Activated naive CD4-positive, alpha-beta T cell treated with anti-CD3 and anti-CD28 coated beads, Interleukin-2, amount 50 U/mL, for 16 hours (primary cell): ENCODE results near the gene C2CD4C.
"Not testable (repeated sequence)": the region's sequence is repeated elsewhere in the genome, so short reads cannot be mapped to it uniquely, and the experiment has no call there.

Experiments used
- DNase-seq: peaks from one replicate; pipeline ENCODE4 v3.0.0-alpha.2; 2020

The C2CD4C gene

GRCh38 chr19:438416-438958 lies 29.5 kb upstream of the C2CD4C start:
- no peak for DNase-seq

GRCh38 chr19:437041-437440 lies 28.1 kb upstream of the C2CD4C start:
- DNase-seq: no peak

GRCh38 chr19:436413-436950 lies 27.5 kb upstream of the C2CD4C start:
- DNase-seq: no peak

GRCh38 chr19:435707-436412 lies 26.9 kb upstream of the C2CD4C start:
- no peak for DNase-seq

- no peak for DNase-seq
Measured at GRCh38 chr19:435056-435706, 26.2 kb upstream of the C2CD4C start.

- no peak for DNase-seq
Measured at GRCh38 chr19:434152-434960, 25.4 kb upstream of the C2CD4C start.

- no peak for DNase-seq
Measured at GRCh38 chr19:430701-431100, 21.8 kb upstream of the C2CD4C start.

GRCh38 chr19:428149-428548 lies 19.2 kb upstream of the C2CD4C start:
- no peak for DNase-seq

GRCh38 chr19:427675-428074 lies 18.7 kb upstream of the C2CD4C start:
- not testable (repeated sequence) for DNase-seq

- DNase-seq: no peak
Measured at GRCh38 chr19:426725-427445, 17.9 kb upstream of the C2CD4C start.

GRCh38 chr19:425056-425455 lies 16.1 kb upstream of the C2CD4C start:
- no peak for DNase-seq

GRCh38 chr19:424546-424945 lies 15.6 kb upstream of the C2CD4C start:
- no peak for DNase-seq

GRCh38 chr19:423691-424466 lies 14.9 kb upstream of the C2CD4C start:
- no peak for DNase-seq

GRCh38 chr19:422917-423226 lies 13.9 kb upstream of the C2CD4C start:
- not testable (repeated sequence) for DNase-seq

GRCh38 chr19:422213-422916 lies 13.4 kb upstream of the C2CD4C start:
- DNase-seq: no peak

GRCh38 chr19:419721-420515 lies 11.0 kb upstream of the C2CD4C start:
- DNase-seq: no peak

GRCh38 chr19:418761-419671 lies 10.1 kb upstream of the C2CD4C start:
- DNase-seq: no peak

- no peak for DNase-seq
Measured at GRCh38 chr19:416416-416815, 7.5 kb upstream of the C2CD4C start.

- DNase-seq: no peak
Measured at GRCh38 chr19:415292-415691, 6.3 kb upstream of the C2CD4C start.
